Caco-2 (cell line): ENCODE data around the gene MAP3K15. TPM values are rescaled to one million over a fixed set of nuclear protein-coding genes. Genes with fewer than 3 reads are reported as not detected.
A peak's percentile ranks its signal among the peaks of the same experiment; 100 is the strongest.
"Not testable (repeated sequence)": the region's sequence is repeated elsewhere in the genome, so short reads cannot be mapped to it uniquely, and the experiment has no call there.

Experiments
- BruUV-seq: library from RNA; stranded (reverse); fragments of 400-500 nt; replicated peaks from 2 replicates; lab custom pipeline; 2021; lab: Mats Ljungman, UMichigan
- CTCF ChIA-PET: fragments of 300-600 bp; sonication (Branson Sonifier 250); formaldehyde crosslinking; loops from one replicate; lab custom pipeline; 2022; ENCODE audit warnings: antibody characterized with exemption; lab: Charles Lee
- POLR2A ChIA-PET: fragments of 300-600 bp; sonication (Branson Sonifier 250); formaldehyde crosslinking; loops from one replicate; lab custom pipeline; 2022; ENCODE audit warnings: antibody characterized with exemption; lab: Charles Lee
- DNase-seq, 2 experiments: peaks; one replicate each; pipeline versions ENCODE4 v3.0.0 to v3.0.0-alpha.2; 2020 to 2022
- H3K27me3 ChIP-seq: replicated peaks from 2 replicates; pipeline ENCODE4 v1.6.0; 2011; ENCODE audit warnings: low read length; ENCODE audit not compliant: control insufficient read depth, insufficient read depth
- H3K36me3 ChIP-seq: 2 replicates; pipeline ENCODE4 v1.5.1; 2011; ENCODE audit warnings: low read length; ENCODE audit not compliant: control insufficient read depth, insufficient read depth
- H3K4me1 ChIP-seq: fragments of 250-450 bp; sonication (Bioruptor Pico); 2 replicates; pipeline ENCODE4 v1.5.1; 2020; ENCODE audit warnings: mild to moderate bottlenecking
- H3K4me3 ChIP-seq: 2 replicates; pipeline ENCODE4 v1.5.1; 2011; ENCODE audit warnings: low read depth, mild to moderate bottlenecking, control low read depth, low read length
- H3K9me3 ChIP-seq: fragments of 250-450 bp; sonication (Bioruptor Pico); 2 replicates; pipeline ENCODE4 v1.5.1; 2020; ENCODE audit warnings: mild to moderate bottlenecking, moderate library complexity
- H3K27ac Mint-ChIP-seq: one replicate; pipeline ENCODE4 v1.8.0; 2022; ENCODE audit warnings: mixed read lengths; ENCODE audit not compliant: unreplicated experiment
- H3K27me3 Mint-ChIP-seq: one replicate; pipeline ENCODE4 v1.8.0; 2022; ENCODE audit warnings: mixed read lengths; ENCODE audit not compliant: insufficient read depth, unreplicated experiment
- H3K36me3 Mint-ChIP-seq: one replicate; pipeline ENCODE4 v1.8.0; 2022; ENCODE audit warnings: mild to moderate bottlenecking, mixed read lengths; ENCODE audit not compliant: insufficient read depth, unreplicated experiment
- H3K4me1 Mint-ChIP-seq: one replicate; pipeline ENCODE4 v1.8.0; 2022; ENCODE audit warnings: low read depth, mixed read lengths; ENCODE audit not compliant: unreplicated experiment
- H3K4me3 Mint-ChIP-seq: one replicate; pipeline ENCODE4 v1.8.0; 2022; ENCODE audit warnings: mild to moderate bottlenecking, moderate library complexity, mixed read lengths; ENCODE audit not compliant: unreplicated experiment
- H3K9me3 Mint-ChIP-seq: one replicate; pipeline ENCODE4 v1.8.0; 2022; ENCODE audit warnings: mixed read lengths; ENCODE audit not compliant: unreplicated experiment
- intact Hi-C: fragments of 100-400 bp; cut with micrococcal nuclease; formaldehyde crosslinking; loops from one replicate; pipeline ENCODE4 v1.10.0; 2022; ENCODE audit not compliant: unreplicated experiment
- total RNA-seq: library from RNA; stranded (reverse); gene quantifications from 2 replicates; pipeline ENCODE4 v1.2.3, GENCODE V29; 2022
- TF ChIP-seq, protein P1 (sequence below), 2 experiments: fragments of 200-600 bp in 1 of 2; IDR thresholded peaks; 1 replicate in 1 of 2; 2 replicates in 1 of 2; pipeline versions ENCODE4 v1.5.1 to v1.8.0; 2011 to 2022; ENCODE audit warnings: antibody characterized with exemption in 1 of 2, control low read depth in 1 of 2, inconsistent platforms in 1 of 2, low read depth in 1 of 2, low read length in 1 of 2, mild to moderate bottlenecking in 1 of 2, moderate library complexity in 1 of 2; ENCODE audit not compliant: insufficient read depth in 1 of 2, severe bottlenecking in 1 of 2, unreplicated experiment in 1 of 2

The MAP3K15 gene
- total RNA-seq, 1 experiment from 2014 or later, result 1.3 TPM

DNA sequence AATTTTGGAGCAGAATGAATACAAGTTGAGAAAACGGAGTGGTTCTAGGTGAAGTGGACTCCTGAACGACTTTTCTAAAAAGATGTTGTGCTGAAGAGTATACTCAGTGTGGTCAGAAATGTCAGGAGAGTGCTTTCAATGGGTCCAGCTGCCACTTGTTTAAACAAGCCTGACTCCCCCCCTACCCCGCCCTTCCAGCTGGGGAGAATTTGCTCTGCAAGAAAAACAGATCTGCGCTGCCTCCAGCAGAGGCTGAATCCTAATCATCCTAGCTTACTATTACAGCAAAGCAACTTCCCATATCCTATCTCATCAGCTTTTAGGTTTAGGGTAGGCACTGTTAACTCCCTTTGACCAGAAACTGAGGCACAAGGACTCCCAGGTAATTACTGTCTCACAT, 1.9 kb downstream of the MAP3K15 start:
- no peaks in the 10 kb centered on the region for H3K36me3 ChIP-seq
- Mint-ChIP-seq H3K4me3 (peak overlapping the region; percentile 64), H3K27me3 (no peaks in the 10 kb centered on the region), H3K27ac (no peak overlapping the region), H3K36me3 (no peaks in the 10 kb centered on the region), H3K9me3 (no peaks in the 10 kb centered on the region), H3K4me1 (no peaks in the 10 kb centered on the region)
- intact Hi-C loops, result no loop called here
- no TSS peak for BruUV-seq
- no peaks in the 10 kb centered on the region for H3K4me1 ChIP-seq
- no peak overlapping the region for H3K4me3 ChIP-seq
- DNase-seq, result peak; percentile 6 to 34
- no peaks in the 10 kb centered on the region for H3K27me3 ChIP-seq
- ChIA-PET CTCF (interaction anchor here (0.6 to 1.3 kb wide), 2 partner anchors 131 to 142 kb away, joined by 3 read pairs; no protein-coding TSS in a partner anchor), POLR2A (no interaction called here)
- TF ChIP-seq, protein P1, sequence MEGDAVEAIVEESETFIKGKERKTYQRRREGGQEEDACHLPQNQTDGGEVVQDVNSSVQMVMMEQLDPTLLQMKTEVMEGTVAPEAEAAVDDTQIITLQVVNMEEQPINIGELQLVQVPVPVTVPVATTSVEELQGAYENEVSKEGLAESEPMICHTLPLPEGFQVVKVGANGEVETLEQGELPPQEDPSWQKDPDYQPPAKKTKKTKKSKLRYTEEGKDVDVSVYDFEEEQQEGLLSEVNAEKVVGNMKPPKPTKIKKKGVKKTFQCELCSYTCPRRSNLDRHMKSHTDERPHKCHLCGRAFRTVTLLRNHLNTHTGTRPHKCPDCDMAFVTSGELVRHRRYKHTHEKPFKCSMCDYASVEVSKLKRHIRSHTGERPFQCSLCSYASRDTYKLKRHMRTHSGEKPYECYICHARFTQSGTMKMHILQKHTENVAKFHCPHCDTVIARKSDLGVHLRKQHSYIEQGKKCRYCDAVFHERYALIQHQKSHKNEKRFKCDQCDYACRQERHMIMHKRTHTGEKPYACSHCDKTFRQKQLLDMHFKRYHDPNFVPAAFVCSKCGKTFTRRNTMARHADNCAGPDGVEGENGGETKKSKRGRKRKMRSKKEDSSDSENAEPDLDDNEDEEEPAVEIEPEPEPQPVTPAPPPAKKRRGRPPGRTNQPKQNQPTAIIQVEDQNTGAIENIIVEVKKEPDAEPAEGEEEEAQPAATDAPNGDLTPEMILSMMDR (IDR thresholded peaks at IDR 0.05; ENCODE audit: insufficient read depth in 1 of 2, low read depth in 1 of 2, low read length in 1 of 2, severe bottlenecking in 1 of 2, unreplicated experiment in 1 of 2), result no peak
- H3K9me3 ChIP-seq, result no peaks in the 10 kb centered on the region

DNA sequence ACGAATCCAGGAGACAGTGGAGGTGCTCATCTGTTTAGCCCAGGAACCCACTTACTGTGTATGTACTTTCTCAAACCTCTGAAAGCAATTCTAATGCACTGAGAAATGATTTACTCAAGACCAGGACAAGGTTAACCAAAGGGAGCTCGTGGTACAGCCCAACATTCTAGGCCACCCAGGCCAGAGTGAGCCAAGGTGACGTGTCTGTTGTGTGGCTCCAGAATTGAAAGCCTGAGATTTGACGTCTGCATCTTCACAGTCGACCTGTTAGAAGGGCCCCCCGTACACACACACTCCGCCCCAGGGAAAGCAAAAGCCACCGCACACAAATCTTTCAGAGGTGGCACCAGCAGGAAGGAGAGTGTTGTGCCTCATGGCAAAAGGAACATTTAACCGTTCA, 2.3 kb downstream of the MAP3K15 start:
- Mint-ChIP-seq H3K36me3 (no peaks in the 10 kb centered on the region), H3K27ac (no peak overlapping the region), H3K27me3 (no peaks in the 10 kb centered on the region), H3K4me3 (peak overlapping the region; percentile 64), H3K9me3 (no peaks in the 10 kb centered on the region), H3K4me1 (no peaks in the 10 kb centered on the region)
- H3K9me3 ChIP-seq, result no peaks in the 10 kb centered on the region
- no TSS peak for BruUV-seq
- no peaks in the 10 kb centered on the region for H3K4me1 ChIP-seq
- no peaks in the 10 kb centered on the region for H3K36me3 ChIP-seq
- ChIA-PET CTCF (interaction anchor here (0.6 to 1.3 kb wide), 2 partner anchors 130 to 141 kb away, joined by 3 read pairs; no protein-coding TSS in a partner anchor), POLR2A (no interaction called here)
- H3K27me3 ChIP-seq, result no peaks in the 10 kb centered on the region
- no peak overlapping the region for H3K4me3 ChIP-seq
- DNase-seq, result no peak
- TF ChIP-seq, protein P1 (IDR thresholded peaks at IDR 0.05; ENCODE audit: insufficient read depth in 1 of 2, low read depth in 1 of 2, low read length in 1 of 2, severe bottlenecking in 1 of 2, unreplicated experiment in 1 of 2), result no peak
- intact Hi-C loops, result no loop called here

DNA sequence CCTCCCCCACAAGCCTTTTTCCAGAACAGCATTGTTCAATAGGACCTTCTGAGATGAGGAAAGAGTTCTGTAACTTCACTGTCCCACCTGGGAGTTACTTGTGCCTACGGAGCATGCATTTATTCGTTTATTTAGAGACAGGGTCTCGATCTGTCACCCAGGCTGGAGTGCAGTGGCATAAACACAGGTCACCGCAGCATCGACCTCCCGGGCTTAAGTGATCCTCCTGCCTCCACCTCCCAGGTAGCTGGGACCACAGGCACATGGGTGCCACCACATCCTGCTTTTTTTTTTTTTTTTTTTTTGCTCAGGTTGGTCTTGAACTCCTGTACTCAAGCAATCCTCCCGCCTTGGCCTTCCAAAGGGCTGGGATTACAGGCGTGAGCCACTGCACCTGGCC, 2.9 kb downstream of the MAP3K15 start:
- H3K9me3 ChIP-seq, result no peaks in the 10 kb centered on the region
- no peaks in the 10 kb centered on the region for H3K27me3 ChIP-seq
- TF ChIP-seq, protein P1 (IDR thresholded peaks at IDR 0.05; ENCODE audit: insufficient read depth in 1 of 2, low read depth in 1 of 2, low read length in 1 of 2, severe bottlenecking in 1 of 2, unreplicated experiment in 1 of 2), result no peak
- DNase-seq, result no peak
- Mint-ChIP-seq H3K27ac (no peak overlapping the region), H3K4me1 (no peaks in the 10 kb centered on the region), H3K36me3 (no peaks in the 10 kb centered on the region), H3K27me3 (no peaks in the 10 kb centered on the region), H3K9me3 (no peaks in the 10 kb centered on the region), H3K4me3 (no peak overlapping the region)
- ChIA-PET CTCF (no interaction called here), POLR2A (no interaction called here)
- no TSS peak for BruUV-seq
- H3K4me1 ChIP-seq, result no peaks in the 10 kb centered on the region
- intact Hi-C loops, result no loop called here
- no peak overlapping the region for H3K4me3 ChIP-seq
- H3K36me3 ChIP-seq, result no peaks in the 10 kb centered on the region

DNA sequence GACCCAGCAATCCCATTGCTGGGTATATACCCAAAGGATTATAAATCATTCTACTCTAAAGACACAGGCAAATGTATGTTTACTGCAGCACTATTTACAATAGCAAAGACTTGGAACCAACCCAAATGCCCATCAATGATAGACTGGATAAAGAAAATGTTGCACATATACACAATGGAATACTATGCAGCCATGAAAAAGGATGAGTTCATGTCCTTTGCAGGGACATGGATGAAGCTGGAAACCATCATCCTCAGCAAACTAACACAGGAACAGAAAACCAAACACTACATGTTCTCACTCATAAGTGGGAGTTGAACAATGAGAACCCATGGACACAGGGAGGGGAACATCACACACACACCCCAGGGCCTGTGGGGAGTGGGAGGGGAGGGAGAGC, 3.5 kb downstream of the MAP3K15 start:
- CTCF ChIA-PET, H3K27me3 ChIP-seq, H3K9me3 ChIP-seq, H3K27ac Mint-ChIP-seq, H3K4me3 ChIP-seq, DNase-seq, intact Hi-C loops, H3K36me3 Mint-ChIP-seq, H3K4me1 Mint-ChIP-seq, H3K36me3 ChIP-seq, H3K27me3 Mint-ChIP-seq, POLR2A ChIA-PET, H3K9me3 Mint-ChIP-seq, H3K4me1 ChIP-seq, H3K4me3 Mint-ChIP-seq, BruUV-seq: not testable (repeated sequence)
